Fibroblast of upper back skin (primary cell): ENCODE data around the gene ZNF512B.
A peak's percentile ranks its signal among the peaks of the same experiment; 100 is the strongest.
"Not testable (repeated sequence)": the region's sequence is repeated elsewhere in the genome, so short reads cannot be mapped to it uniquely, and the experiment has no call there.

Experiments used
- DNase-seq: peaks from one replicate; pipeline ENCODE4 v3.0.0-alpha.2; 2013

Gene ZNF512B

GRCh38 chr20:63978319-63979228 is 8.8 kb upstream of the ZNF512B start:
- no peak for DNase-seq

- peak; percentile 54 for DNase-seq
Measured at GRCh38 chr20:63977739-63978276, 8.1 kb upstream of the ZNF512B start.

- no peak for DNase-seq
Measured at GRCh38 chr20:63976980-63977738, 7.4 kb upstream of the ZNF512B start.

- DNase-seq, result not testable (repeated sequence)
Measured at GRCh38 chr20:63976511-63976910, 6.8 kb upstream of the ZNF512B start.

GRCh38 chr20:63974402-63975200 is 4.9 kb upstream of the ZNF512B start:
- no peak for DNase-seq

GRCh38 chr20:63973636-63974401 is 4.1 kb upstream of the ZNF512B start:
- peak; percentile 77 for DNase-seq

GRCh38 chr20:63973160-63973479 is 3.4 kb upstream of the ZNF512B start:
- no peak for DNase-seq

- DNase-seq, result no peak
Measured at GRCh38 chr20:63972312-63973159, 2.8 kb upstream of the ZNF512B start.

GRCh38 chr20:63971960-63972311 is 2.2 kb upstream of the ZNF512B start:
- not testable (repeated sequence) for DNase-seq

- no peak for DNase-seq
Measured at GRCh38 chr20:63970714-63971431, 1.1 kb upstream of the ZNF512B start.

GRCh38 chr20:63968928-63969760 is 586 bp downstream of the ZNF512B start:
- DNase-seq, result no peak

- no peak for DNase-seq
Measured at GRCh38 chr20:63968136-63968927, 1.4 kb downstream of the ZNF512B start.

- no peak for DNase-seq
Measured at GRCh38 chr20:63967330-63968135, 2.2 kb downstream of the ZNF512B start.

- no peak for DNase-seq
Measured at GRCh38 chr20:63966944-63967322, 2.8 kb downstream of the ZNF512B start.

GRCh38 chr20:63966172-63966943 is 3.4 kb downstream of the ZNF512B start:
- no peak for DNase-seq

- DNase-seq, result no peak
Measured at GRCh38 chr20:63964412-63964811, 5.3 kb downstream of the ZNF512B start.

GRCh38 chr20:63963784-63964301 is 5.9 kb downstream of the ZNF512B start:
- DNase-seq, result no peak
